Fibroblast of upper back skin (primary cell): ENCODE results near the gene OR2W3.

Experiments
- DNase-seq: peaks from one replicate; pipeline ENCODE4 v3.0.0-alpha.2; 2013

The OR2W3 gene

DNA sequence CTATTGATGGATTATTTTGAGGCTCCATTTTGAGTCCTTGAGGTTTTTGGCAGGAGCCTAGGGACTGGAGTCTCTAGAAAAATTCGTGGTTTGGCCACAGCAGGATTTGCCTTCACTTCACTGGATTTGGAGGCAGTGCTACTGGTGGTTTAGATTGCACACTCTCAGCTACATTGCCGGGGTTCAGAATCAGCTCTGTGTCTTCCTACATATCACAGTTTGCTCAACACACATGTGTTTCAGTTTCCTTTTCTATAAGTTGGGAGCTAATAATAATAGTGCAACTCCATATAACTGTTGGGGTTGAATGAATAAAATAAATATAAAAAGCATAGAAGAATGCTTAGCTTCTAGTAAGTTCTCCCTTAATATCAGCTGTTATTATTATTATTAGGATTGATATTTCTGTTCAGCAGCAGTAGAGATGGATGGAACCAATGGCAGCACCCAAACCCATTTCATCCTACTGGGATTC is at the start of gene OR2W3:
TSS of gene OR2W3 (plus strand) at position 425 of the 475 bp plus-strand sequence. CDS start at position 425, 0 bp downstream.
- no peak for DNase-seq

GRCh38 chr1:247845693-247846017 is 49.7 kb upstream of the OR2W3 start:
- no peak for DNase-seq

GRCh38 chr1:247848346-247848745 is 47.0 kb upstream of the OR2W3 start:
- no peak for DNase-seq

GRCh38 chr1:247849616-247850015 is 45.8 kb upstream of the OR2W3 start:
- DNase-seq = no peak

- DNase-seq = no peak
Observed at GRCh38 chr1:247854899-247855545, 40.4 kb upstream of the OR2W3 start.

GRCh38 chr1:247855911-247856310 is 39.5 kb upstream of the OR2W3 start:
- DNase-seq = no peak

DNA sequence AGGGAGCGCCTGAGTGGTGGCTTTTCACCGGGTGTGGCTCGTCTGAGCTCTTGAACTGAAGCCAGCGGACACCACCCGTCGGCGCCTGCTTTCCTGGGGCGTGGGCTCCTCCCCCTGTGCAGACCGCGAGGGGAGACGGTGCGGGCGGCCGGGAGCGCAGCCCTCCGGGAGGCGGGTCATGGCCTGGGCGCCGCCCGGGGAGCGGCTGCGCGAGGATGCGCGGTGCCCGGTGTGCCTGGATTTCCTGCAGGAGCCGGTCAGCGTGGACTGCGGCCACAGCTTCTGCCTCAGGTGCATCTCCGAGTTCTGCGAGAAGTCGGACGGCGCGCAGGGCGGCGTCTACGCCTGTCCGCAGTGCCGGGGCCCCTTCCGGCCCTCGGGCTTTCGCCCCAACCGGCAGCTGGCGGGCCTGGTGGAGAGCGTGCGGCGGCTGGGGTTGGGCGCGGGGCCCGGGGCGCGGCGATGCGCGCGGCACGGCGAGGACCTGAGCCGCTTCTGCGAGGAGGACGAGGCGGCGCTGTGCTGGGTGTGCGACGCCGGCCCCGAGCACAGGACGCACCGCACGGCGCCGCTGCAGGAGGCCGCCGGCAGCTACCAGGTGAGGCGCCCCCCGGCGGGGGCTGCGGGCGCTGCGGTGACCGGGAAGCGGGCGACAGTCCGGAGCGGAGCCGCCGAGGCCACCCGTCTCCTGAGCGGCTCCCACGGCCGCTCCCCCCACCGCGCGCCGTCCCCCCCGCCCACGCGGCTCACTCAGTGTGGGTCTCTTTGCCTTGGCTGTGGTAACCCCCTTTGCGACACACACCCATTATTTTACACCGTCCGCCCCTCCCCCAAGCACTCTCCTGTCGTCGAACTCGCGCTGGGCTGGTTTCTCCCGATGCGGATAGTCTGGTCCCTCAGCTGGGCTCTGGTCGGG is 38.1 kb upstream of the OR2W3 start, which contains the start of gene TRIM58:
TSS of gene TRIM58 (plus strand) at position 119 of the 916 bp plus-strand sequence. CDS start at position 179, 60 bp downstream.
- DNase-seq = no peak

DNA sequence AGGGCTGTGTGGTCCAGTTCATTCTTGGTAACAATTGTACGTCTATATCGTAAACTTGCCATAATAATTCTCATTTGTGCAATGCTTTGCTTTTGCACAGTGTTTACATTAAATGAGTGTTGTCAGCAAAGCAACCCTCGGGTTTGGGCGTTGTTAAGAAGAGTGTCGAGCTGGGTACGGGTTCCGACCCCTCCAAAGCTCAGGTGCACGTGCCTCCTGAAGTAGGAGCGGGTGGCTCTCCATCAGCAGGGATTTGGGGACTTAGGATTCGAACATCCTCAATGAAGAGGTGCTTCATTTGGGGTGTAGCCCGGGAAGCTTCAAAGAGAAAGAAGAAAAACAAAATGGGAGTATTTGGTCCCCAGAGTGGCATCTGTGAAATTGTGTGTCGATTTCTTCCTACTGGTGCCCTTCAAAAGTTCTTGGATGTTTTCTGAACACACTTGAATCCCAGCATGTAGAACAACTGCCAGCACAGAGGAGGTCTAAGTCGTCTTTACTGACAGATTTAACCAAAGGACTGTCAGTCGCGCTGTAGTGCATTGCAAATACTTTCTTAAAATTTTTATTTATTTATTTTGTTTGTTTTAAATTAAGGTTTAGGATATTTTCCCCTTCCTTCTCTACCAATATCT is 37.3 kb upstream of the OR2W3 start:
- DNase-seq = no peak

DNA sequence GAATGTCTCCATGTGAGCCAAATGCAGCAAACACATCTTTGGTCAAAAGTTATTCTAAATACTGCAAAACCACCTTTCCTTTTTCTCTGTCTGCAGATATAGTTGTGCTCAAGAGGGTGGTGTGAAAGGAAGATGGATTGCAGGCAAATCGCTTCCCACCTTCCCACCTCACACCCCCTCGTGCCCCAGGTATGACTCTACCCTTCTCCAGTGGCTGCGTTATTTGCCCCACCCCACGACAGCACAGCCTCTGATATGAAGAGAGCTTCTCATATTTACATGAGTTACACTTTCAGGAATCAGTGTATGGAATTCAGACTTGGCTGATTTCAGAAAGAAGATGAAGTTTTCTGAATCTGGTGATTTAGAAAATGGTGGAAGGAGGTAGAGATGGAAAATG is 32.6 kb upstream of the OR2W3 start:
- DNase-seq = no peak

DNA sequence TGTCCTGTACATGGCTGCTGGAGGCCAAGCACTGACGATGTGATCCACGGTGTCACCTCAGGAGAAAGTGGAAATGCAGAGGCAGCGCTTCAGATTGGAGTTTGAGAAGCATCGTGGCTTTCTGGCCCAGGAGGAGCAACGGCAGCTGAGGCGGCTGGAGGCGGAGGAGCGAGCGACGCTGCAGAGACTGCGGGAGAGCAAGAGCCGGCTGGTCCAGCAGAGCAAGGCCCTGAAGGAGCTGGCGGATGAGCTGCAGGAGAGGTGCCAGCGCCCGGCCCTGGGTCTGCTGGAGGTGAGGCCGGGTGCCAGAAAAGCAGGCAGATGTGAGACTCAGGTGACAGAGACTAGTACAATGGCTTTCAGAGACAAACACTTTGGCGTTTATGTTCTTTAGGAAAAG is 30.7 kb upstream of the OR2W3 start:
- no peak for DNase-seq

DNA sequence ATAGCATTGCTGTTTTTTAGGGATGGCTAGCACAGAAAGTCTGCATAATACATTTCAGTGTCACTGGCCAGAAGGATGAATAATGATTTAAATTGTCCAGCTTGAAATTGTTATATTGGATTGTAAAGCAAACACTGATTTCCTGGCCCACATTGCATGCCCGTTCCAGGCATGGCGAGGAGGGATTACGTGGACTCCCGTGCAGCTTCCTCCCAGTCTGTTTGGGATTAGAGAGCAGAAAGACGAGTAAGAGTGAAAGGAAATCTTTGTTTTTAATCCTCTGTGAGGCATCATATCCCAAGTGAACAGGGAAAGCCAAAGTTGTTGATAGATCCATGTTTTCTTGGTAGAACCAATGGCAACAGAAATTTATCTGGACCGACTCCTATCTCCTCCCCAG is 30.0 kb upstream of the OR2W3 start:
- DNase-seq = no peak

DNA sequence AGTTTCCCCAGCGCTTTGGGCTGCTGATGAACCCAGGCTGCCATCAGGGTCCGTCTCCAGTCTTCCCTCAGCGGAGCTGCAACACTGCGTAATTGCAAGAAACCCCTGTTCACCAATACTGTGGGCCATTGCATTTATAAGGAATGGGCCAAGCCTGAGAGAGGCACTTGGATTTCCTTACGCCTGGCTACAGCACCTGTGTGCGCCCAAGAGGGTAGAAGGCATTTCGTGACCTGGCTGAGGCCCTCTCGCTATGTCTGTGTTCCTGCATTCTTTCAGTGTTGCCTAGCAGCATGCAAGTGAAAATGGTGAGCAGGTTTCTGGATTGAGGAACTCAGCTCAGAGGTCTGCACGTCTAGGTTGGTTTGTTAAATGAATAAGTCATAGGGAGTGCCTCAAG is 12.0 kb upstream of the OR2W3 start:
- no peak for DNase-seq

- DNase-seq = no peak
Observed at GRCh38 chr1:247884797-247885413, 10.5 kb upstream of the OR2W3 start.

- DNase-seq = no peak
Observed at GRCh38 chr1:247895976-247896375, 589 bp downstream of the OR2W3 start.

GRCh38 chr1:247904122-247904521 is 8.7 kb downstream of the OR2W3 start:
- no peak for DNase-seq

DNA sequence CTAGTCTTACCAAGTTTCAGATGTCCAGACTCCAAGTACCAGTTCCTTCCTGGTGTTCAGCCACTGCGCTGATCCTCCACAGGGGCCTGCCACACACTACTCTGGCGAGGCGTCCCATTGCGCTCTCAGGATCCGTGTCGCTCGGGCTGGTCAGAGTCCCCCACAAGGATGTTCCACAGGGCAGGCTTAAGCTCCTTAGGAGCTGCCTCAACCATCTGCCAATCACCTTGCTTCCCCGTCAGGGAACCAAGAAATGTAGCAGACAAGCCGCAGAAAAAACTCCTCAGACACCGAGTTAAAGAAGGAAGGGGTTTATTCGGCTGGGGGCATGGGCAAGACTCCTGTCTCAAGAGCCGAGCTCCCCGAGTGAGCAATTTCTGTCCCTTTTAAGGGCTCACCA is 9.8 kb downstream of the OR2W3 start:
- no peak for DNase-seq

- DNase-seq = no peak
Observed at GRCh38 chr1:247905910-247906503, 10.6 kb downstream of the OR2W3 start.

- no peak for DNase-seq
Observed at GRCh38 chr1:247906504-247907047, 11.2 kb downstream of the OR2W3 start.

- no peak for DNase-seq
Observed at GRCh38 chr1:247908766-247909165, 13.4 kb downstream of the OR2W3 start.

GRCh38 chr1:247913786-247914185 is 18.4 kb downstream of the OR2W3 start:
- no peak for DNase-seq

GRCh38 chr1:247914941-247915662 is 19.7 kb downstream of the OR2W3 start:
- no peak for DNase-seq

- DNase-seq = no peak
Observed at GRCh38 chr1:247919952-247920351, 24.6 kb downstream of the OR2W3 start, which contains the start of gene OR2T8. TSS of gene OR2T8 (plus strand) at chr1:247920252. CDS start at chr1:247921018, 766 bp downstream.
